Measurements from ENCODE around the gene CLK3.

The CLK3 gene

GRCh38 chr15:74664028-74664616 lies 48.5 kb downstream of the CLK3 start:
- TF ChIP-seq CTCF (IDR thresholded peaks at IDR 0.05; ENCODE audit: control insufficient read depth, extremely low read depth, insufficient read depth), result no peak
- H3K4me3 ChIP-seq (ENCODE audit: low read depth, low read length), result no peak overlapping the region
- peak; percentile 98 for DNase-seq (ENCODE audit: low read depth)

- DNase-seq (ENCODE audit: low read depth), result no peak
- H3K4me3 ChIP-seq (ENCODE audit: low read depth, low read length), result no peak overlapping the region
- no peak for TF ChIP-seq CTCF (IDR thresholded peaks at IDR 0.05; ENCODE audit: control insufficient read depth, extremely low read depth, insufficient read depth)
Observed at GRCh38 chr15:74664670-74665069, 49.0 kb downstream of the CLK3 start.

GRCh38 chr15:74667975-74668374 lies 52.3 kb downstream of the CLK3 start:
- H3K4me3 ChIP-seq (ENCODE audit: low read depth, low read length), result no peak overlapping the region
- no peak for TF ChIP-seq CTCF (IDR thresholded peaks at IDR 0.05; ENCODE audit: control insufficient read depth, extremely low read depth, insufficient read depth)
- no peak for DNase-seq (ENCODE audit: low read depth)

GRCh38 chr15:74669627-74670026 lies 54.0 kb downstream of the CLK3 start:
- H3K4me3 ChIP-seq (ENCODE audit: low read depth, low read length), result no peak overlapping the region
- DNase-seq (ENCODE audit: low read depth), result no peak
- no peak for TF ChIP-seq CTCF (IDR thresholded peaks at IDR 0.05; ENCODE audit: control insufficient read depth, extremely low read depth, insufficient read depth)

- no peak for DNase-seq (ENCODE audit: low read depth)
- no peak for TF ChIP-seq CTCF (IDR thresholded peaks at IDR 0.05; ENCODE audit: control insufficient read depth, extremely low read depth, insufficient read depth)
- no peak overlapping the region for H3K4me3 ChIP-seq (ENCODE audit: low read depth, low read length)
Observed at GRCh38 chr15:74674161-74674560, 58.5 kb downstream of the CLK3 start.

GRCh38 chr15:74676801-74677200 lies 61.2 kb downstream of the CLK3 start:
- no peak overlapping the region for H3K4me3 ChIP-seq (ENCODE audit: low read depth, low read length)
- no peak for DNase-seq (ENCODE audit: low read depth)
- TF ChIP-seq CTCF (IDR thresholded peaks at IDR 0.05; ENCODE audit: control insufficient read depth, extremely low read depth, insufficient read depth), result no peak

All from LNCaP clone FGC (cell line).